ENCODE results near the gene LMO7.

DNA sequence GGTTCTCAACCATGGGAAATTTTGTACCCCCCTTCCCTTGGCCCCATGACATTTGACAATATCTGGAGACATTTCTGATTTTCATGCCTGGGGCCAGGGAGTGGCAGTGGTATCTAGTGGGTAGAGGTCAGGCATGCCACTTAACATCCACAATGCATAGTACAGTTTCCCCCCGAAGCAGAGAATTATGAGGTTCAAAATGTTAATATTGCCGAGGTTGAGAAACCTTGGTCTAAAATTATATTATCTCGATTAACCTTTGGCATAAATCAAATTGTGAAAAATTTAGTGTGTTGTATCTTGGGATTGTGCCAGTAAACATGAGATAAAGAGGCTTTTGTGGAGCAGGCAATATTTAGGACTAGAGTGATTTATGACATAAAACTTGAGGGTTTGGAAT lies 147.9 kb downstream of the LMO7 start:
- TF ChIP-seq, protein P1, sequence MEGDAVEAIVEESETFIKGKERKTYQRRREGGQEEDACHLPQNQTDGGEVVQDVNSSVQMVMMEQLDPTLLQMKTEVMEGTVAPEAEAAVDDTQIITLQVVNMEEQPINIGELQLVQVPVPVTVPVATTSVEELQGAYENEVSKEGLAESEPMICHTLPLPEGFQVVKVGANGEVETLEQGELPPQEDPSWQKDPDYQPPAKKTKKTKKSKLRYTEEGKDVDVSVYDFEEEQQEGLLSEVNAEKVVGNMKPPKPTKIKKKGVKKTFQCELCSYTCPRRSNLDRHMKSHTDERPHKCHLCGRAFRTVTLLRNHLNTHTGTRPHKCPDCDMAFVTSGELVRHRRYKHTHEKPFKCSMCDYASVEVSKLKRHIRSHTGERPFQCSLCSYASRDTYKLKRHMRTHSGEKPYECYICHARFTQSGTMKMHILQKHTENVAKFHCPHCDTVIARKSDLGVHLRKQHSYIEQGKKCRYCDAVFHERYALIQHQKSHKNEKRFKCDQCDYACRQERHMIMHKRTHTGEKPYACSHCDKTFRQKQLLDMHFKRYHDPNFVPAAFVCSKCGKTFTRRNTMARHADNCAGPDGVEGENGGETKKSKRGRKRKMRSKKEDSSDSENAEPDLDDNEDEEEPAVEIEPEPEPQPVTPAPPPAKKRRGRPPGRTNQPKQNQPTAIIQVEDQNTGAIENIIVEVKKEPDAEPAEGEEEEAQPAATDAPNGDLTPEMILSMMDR (IDR thresholded peaks at IDR 0.05; ENCODE audit: low read length) = no peak
- TF ChIP-seq EZH2 (IDR thresholded peaks at IDR 0.05; ENCODE audit: borderline replicate concordance, low read length) = no peak
